ENCODE measurements around the gene TSPAN16. TPM values are rescaled to one million over a fixed set of nuclear protein-coding genes. Genes with fewer than 3 reads are reported as not detected.

Gene TSPAN16
- total and polyA plus RNA-seq, 2 of the 13 experiments (the other 11 are each of a cell fraction or from before 2014, with no cell fraction given), result not detected

DNA sequence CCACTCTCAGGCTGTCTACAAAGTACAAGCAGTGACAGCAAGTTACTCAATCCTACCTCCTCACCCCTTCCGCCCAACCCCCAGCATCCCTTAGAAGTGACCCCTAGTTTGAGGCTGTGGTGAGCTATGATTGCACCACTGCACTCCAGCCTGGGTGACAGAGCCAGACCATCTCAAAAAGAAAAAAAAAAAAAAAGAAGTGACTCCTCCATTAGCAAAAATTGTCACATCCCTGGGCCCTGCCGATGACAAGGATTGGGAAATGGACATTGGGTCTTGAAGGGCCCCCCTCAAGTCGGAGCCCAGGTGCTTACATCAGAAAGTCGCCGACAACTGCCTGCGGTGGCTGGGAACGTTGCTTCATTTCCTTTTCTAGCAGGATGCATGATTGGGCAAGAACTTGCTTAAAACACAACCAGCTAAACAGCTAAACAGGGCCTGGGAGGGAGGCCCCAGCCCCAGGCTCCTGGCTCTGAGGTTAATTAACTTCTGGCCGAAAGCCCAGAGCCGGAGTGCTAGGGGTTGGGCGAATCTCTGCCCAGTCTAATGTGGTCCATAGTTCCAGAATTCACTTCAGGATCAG is 28.2 kb downstream of the TSPAN16 start (continued):
- no peak for TF ChIP-seq ZNF589 (CRISPR knock-in tag; conservative IDR thresholded peaks at IDR 0.05)
- TF ChIP-seq FOXK2 (IDR thresholded peaks at IDR 0.05), result no peak
- no peak for TF ChIP-seq ZNF546 (CRISPR knock-in tag; conservative IDR thresholded peaks at IDR 0.05)
- 0 out of 2 replicates have a peak, but pooled peaks have one; percentile 33 for TF ChIP-seq ZNF543 (CRISPR knock-in tag; IDR thresholded peaks at IDR 0.05)
- peak; percentile 43; the same call in 1 of the 2 replicates for TF ChIP-seq KDM3A (CRISPR knock-in tag; IDR thresholded peaks at IDR 0.05; ENCODE audit: low read depth)
- TF ChIP-seq, protein P1, sequence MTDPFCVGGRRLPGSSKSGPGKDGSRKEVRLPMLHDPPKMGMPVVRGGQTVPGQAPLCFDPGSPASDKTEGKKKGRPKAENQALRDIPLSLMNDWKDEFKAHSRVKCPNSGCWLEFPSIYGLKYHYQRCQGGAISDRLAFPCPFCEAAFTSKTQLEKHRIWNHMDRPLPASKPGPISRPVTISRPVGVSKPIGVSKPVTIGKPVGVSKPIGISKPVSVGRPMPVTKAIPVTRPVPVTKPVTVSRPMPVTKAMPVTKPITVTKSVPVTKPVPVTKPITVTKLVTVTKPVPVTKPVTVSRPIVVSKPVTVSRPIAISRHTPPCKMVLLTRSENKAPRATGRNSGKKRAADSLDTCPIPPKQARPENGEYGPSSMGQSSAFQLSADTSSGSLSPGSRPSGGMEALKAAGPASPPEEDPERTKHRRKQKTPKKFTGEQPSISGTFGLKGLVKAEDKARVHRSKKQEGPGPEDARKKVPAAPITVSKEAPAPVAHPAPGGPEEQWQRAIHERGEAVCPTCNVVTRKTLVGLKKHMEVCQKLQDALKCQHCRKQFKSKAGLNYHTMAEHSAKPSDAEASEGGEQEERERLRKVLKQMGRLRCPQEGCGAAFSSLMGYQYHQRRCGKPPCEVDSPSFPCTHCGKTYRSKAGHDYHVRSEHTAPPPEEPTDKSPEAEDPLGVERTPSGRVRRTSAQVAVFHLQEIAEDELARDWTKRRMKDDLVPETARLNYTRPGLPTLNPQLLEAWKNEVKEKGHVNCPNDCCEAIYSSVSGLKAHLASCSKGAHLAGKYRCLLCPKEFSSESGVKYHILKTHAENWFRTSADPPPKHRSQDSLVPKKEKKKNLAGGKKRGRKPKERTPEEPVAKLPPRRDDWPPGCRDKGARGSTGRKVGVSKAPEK (CRISPR knock-in tag; IDR thresholded peaks at IDR 0.05; ENCODE audit: borderline replicate concordance), result no peak
- TF ChIP-seq HMGA1 (CRISPR knock-in tag; conservative IDR thresholded peaks at IDR 0.05), result no peak
- TF ChIP-seq ZEB1 (IDR thresholded peaks at IDR 0.05; ENCODE audit: insufficient replicate concordance, low read depth), result no peak
- TF ChIP-seq, protein P2, sequence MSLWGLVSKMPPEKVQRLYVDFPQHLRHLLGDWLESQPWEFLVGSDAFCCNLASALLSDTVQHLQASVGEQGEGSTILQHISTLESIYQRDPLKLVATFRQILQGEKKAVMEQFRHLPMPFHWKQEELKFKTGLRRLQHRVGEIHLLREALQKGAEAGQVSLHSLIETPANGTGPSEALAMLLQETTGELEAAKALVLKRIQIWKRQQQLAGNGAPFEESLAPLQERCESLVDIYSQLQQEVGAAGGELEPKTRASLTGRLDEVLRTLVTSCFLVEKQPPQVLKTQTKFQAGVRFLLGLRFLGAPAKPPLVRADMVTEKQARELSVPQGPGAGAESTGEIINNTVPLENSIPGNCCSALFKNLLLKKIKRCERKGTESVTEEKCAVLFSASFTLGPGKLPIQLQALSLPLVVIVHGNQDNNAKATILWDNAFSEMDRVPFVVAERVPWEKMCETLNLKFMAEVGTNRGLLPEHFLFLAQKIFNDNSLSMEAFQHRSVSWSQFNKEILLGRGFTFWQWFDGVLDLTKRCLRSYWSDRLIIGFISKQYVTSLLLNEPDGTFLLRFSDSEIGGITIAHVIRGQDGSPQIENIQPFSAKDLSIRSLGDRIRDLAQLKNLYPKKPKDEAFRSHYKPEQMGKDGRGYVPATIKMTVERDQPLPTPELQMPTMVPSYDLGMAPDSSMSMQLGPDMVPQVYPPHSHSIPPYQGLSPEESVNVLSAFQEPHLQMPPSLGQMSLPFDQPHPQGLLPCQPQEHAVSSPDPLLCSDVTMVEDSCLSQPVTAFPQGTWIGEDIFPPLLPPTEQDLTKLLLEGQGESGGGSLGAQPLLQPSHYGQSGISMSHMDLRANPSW (CRISPR knock-in tag; IDR thresholded peaks at IDR 0.05; ENCODE audit: borderline replicate concordance), result no peak
- TF ChIP-seq KMT2B (CRISPR knock-in tag; IDR thresholded peaks at IDR 0.05), result no peak
- TF ChIP-seq ZNF232 (CRISPR knock-in tag; IDR thresholded peaks at IDR 0.05; ENCODE audit: borderline replicate concordance), result no peak
- TF ChIP-seq, protein P3, sequence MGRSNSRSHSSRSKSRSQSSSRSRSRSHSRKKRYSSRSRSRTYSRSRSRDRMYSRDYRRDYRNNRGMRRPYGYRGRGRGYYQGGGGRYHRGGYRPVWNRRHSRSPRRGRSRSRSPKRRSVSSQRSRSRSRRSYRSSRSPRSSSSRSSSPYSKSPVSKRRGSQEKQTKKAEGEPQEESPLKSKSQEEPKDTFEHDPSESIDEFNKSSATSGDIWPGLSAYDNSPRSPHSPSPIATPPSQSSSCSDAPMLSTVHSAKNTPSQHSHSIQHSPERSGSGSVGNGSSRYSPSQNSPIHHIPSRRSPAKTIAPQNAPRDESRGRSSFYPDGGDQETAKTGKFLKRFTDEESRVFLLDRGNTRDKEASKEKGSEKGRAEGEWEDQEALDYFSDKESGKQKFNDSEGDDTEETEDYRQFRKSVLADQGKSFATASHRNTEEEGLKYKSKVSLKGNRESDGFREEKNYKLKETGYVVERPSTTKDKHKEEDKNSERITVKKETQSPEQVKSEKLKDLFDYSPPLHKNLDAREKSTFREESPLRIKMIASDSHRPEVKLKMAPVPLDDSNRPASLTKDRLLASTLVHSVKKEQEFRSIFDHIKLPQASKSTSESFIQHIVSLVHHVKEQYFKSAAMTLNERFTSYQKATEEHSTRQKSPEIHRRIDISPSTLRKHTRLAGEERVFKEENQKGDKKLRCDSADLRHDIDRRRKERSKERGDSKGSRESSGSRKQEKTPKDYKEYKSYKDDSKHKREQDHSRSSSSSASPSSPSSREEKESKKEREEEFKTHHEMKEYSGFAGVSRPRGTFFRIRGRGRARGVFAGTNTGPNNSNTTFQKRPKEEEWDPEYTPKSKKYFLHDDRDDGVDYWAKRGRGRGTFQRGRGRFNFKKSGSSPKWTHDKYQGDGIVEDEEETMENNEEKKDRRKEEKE (IDR thresholded peaks at IDR 0.05), result no peak
- TF ChIP-seq BRCA1 (CRISPR knock-in tag; IDR thresholded peaks at IDR 0.05), result no peak
- TF ChIP-seq, protein P4, sequence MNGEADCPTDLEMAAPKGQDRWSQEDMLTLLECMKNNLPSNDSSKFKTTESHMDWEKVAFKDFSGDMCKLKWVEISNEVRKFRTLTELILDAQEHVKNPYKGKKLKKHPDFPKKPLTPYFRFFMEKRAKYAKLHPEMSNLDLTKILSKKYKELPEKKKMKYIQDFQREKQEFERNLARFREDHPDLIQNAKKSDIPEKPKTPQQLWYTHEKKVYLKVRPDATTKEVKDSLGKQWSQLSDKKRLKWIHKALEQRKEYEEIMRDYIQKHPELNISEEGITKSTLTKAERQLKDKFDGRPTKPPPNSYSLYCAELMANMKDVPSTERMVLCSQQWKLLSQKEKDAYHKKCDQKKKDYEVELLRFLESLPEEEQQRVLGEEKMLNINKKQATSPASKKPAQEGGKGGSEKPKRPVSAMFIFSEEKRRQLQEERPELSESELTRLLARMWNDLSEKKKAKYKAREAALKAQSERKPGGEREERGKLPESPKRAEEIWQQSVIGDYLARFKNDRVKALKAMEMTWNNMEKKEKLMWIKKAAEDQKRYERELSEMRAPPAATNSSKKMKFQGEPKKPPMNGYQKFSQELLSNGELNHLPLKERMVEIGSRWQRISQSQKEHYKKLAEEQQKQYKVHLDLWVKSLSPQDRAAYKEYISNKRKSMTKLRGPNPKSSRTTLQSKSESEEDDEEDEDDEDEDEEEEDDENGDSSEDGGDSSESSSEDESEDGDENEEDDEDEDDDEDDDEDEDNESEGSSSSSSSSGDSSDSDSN (CRISPR knock-in tag; IDR thresholded peaks at IDR 0.05), result peak; percentile 68
- TF ChIP-seq ZNF33B (CRISPR knock-in tag; IDR thresholded peaks at IDR 0.05), result no peak
- TF ChIP-seq ZZZ3 (CRISPR knock-in tag; IDR thresholded peaks at IDR 0.05; ENCODE audit: borderline replicate concordance), result no peak
- 0 out of 2 replicates have a peak, but pooled peaks have one; percentile 38 for TF ChIP-seq ZNF768 (CRISPR knock-in tag; IDR thresholded peaks at IDR 0.05)
- no peak for TF ChIP-seq PRPF4 (IDR thresholded peaks at IDR 0.05; ENCODE audit: low read depth, low read length, poor library complexity, severe bottlenecking)
- no peak for TF ChIP-seq ISX (CRISPR knock-in tag; conservative IDR thresholded peaks at IDR 0.05)
- no peak for TF ChIP-seq IRF2 (CRISPR knock-in tag; IDR thresholded peaks at IDR 0.05)
- no peak for TF ChIP-seq ZNF510 (CRISPR knock-in tag; IDR thresholded peaks at IDR 0.05; ENCODE audit: low read depth)
